Activated gamma-delta T cell treated with Interleukin-2 at 50 U/mL for 16 hours (primary cell): Measurements from ENCODE around the gene DTD2.

Experiments used
- DNase-seq: peaks from one replicate; pipeline ENCODE4 v3.0.0-alpha.2; 2020

DTD2 gene

DNA sequence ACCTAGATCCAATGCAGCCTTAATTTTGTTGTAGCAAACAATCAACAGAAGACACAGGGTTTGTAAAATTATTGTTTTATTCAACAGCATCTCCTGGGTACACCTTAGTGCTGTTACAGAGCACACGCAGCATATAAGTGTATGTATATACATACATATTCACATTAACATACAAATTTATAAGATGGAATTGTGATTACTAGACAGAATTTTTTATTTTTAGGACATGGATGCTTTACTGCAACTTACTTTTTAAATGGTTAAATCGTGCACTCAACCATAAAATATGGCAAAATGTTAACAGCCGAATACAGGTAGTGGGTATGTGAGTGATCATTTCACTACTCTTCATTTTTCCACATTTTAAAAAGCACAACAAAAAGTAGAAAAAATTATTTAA, 53.6 kb downstream of the DTD2 start:
- no peak for DNase-seq

GRCh38 chr14:31402764-31403439, 54.4 kb downstream of the DTD2 start:
- DNase-seq, result no peak

GRCh38 chr14:31401369-31401932, 55.9 kb downstream of the DTD2 start:
- no peak for DNase-seq

DNA sequence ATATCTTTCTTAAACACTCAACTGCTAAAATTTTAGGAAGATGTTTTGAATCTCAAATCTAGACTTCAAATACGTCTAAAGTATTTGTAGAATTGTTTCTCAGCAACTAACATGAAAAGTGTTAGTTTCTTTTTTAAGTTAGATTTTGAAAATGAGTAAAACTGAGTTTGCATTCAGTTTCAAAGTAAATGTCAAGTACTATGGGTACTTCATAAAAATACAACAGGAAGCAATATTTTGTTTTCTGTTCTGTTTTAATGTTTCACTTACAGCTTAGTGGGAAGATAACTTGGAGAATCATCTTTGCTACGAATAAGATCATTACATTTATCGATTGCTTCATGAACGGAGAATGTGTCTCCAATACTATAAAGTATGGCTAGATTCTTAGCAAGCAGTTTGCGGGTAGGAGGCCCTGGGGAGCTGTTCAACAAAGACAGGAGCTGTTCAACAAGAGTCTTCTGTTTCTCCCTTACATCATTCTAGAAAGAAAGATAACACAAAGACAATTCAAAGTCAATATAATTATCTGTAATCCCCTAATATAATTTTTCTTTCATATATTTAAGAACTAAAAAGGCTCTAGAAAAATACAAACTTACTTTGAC, 57.2 kb downstream of the DTD2 start:
- no peak for DNase-seq
